NCI-H2196 (cell line): ENCODE measurements around the gene CFAP70.
"Not testable (repeated sequence)": the region's sequence is repeated elsewhere in the genome, so short reads cannot be mapped to it uniquely, and the experiment has no call there.

Experiments used
- DNase-seq: peaks from one replicate; lab custom pipeline; 2025; ENCODE audit not compliant: unreplicated experiment; lab: John Stamatoyannopoulos, UW

Gene CFAP70

DNA sequence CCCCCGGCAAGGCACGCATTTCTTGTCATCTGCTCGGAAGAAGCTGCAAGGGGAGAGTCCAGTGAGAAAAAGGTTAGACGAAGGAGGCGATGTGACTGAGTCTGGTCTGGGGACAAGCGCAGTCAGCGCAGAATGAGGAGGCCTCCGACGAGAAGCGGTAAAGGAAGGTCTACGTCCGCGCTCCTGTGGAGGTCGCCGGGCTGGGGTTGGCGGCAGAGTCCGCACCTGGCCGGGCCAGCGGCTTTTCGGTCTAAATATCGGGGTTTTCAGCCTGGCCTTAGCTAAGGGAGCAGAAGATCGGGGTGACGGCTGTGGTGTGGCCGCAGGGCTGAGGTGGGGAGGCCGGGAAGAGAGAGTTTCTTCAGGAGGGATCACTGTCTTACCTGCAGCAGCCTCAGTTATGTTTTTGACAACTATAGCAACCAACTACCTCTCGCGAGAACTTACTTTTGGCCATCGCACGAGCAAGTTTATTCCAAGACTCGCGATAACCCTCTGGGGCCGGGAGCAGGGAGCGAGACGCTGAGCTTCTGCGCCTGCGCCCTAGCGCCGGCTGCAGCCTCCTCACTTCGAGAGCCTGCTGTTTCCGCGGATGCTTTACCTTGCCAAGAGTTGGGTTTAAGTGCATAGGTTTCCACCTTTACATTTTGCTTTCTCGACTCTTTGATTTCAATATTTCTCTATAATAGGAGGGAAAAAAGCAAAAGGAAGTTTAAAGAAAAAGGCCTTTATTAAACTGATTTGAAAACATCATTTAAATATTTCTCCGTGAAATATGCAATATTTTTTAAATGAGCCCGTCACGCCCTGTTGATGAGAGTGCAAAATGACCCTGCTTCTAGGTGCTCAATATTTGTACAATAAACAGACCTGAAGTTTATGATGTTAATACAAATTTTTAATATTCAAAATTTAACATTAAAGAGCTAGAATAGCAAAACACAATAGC, at the start of gene CFAP70:
Gene CFAP70 (minus strand): TSS at position 534 of the 949 bp plus-strand sequence. CDS start 4,068 bp downstream, outside the sequence.
- no peak for DNase-seq

DNA sequence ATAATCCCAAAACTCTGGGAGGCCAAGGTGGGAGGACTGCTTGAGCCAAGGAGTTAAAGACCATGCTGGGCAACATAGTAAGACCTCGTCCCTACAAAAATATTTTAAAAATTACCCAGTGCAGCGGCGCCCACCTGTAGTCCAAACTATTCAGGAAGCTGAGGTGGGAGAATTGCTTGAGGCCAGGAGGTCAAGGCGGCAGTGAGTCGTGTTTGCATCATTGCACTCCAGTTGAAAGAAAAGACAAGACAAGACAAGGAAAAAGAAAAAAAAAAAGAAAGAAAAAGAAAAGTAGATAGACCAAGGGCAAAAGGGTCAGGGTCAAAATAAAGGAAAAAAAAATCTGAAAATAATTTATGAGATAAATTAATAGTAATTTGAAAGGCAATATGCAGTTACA, 49.4 kb upstream of the CFAP70 start:
- DNase-seq, result no peak

DNA sequence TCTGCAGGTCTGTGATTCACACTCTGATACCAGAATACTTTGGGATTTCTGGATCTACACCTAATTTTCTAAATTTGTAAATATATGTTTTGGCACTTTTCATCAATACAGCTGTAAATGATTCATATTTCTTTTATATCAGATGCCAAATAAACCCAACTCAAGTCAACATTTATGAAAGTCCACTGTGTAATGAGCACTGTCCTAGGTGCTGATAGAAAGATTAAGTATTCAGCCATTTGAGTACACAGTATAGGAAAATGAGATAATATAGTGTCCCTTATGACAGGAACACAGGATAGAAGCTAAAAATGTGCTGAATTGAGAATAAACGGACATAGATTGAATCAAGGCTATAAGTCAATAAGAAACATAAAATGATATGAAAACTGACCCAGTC, 48.8 kb upstream of the CFAP70 start:
- no peak for DNase-seq

DNA sequence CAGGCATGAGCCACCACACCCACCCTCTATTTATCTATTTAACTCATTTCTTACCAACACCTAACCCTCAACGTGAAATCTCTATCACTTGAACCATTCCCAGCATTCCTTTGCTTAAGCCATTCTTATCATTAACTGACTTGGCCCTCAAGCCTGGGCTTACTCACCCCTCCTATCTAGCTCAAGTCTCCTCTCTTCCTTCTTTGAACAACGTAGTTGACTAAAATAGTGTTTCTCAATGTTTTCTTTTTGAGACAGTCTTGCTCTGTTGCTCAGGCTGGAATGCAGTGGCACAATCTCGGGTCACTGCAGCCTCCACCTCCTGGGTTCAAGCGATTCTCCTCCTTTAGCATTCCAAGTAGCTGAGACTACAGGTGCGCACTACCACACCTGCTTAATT, 48.2 kb upstream of the CFAP70 start:
- DNase-seq, result no peak

DNA sequence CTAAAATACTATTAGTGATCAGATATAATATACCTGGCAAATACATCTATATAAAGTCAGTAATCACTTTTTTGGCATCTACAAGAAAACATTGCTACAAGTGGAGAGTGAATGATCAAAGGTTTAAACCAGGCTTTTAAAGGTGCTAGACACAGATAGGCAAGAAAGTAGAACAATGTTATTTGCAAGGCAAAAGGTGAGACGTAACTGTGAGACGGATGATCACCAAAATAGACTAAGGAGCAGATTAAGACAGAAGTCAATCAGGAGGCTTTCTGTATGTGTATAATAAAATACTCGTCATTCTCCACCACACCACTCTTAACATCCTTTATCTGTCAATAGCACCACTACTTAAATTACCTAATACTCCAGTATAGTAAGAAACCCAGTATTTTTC, 46.9 kb upstream of the CFAP70 start:
- DNase-seq, result no peak

DNA sequence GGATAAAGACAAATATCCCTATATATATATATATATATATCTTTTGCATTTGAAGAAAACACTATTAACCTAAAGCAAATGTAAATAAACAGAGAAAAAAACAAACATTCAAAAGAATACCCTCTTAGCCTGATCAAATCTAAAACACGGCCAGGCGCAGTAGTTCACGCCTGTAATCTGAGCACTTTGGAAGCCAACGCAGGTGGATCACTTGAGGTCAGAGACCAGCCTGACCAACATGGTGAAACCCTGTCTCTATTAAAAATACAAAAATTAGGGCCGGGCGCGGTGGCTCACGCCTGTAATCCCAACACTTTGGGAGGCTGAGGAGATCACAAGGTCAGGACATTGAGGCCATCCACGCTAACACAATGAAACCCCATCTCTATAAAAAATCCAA, 46.0 kb upstream of the CFAP70 start:
- no peak for DNase-seq

DNA sequence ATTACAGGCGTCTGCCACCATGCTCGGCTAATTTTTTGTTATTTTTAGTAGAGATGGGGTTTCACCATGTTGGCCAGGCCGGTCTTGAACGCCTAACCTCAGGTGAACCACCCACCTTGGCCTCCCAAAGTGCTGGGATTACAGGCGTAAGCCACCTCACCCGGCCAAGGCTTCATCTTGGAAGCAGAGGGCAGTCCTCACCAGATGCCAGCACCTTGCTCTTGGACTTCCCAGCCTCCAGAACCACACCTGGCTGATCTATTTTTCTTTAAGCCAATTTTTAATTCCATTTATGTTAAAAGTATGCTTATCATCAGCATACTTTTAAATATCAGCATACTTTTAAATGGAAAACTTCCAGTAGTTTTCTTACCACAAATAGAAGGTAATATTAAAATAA, 43.0 kb upstream of the CFAP70 start:
- no peak for DNase-seq

DNA sequence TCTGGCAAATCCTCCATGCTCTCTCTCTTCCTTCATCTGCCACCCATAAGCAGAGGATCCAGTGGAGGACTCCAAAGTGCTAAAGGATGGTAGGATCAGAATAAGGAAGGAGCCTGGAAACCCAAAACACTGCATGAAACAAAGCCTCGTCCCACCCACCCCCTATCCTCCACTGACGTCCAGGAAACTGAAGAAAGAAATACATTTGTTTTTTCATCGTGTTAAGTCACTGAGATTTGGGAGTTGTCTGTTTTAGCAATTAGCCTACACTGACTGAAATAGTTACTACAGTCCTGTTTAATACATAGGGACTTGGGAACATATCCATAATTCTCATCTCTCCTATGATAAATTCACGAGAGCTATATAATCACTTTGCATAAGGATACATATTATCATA, 40.4 kb upstream of the CFAP70 start:
- DNase-seq, result no peak

DNA sequence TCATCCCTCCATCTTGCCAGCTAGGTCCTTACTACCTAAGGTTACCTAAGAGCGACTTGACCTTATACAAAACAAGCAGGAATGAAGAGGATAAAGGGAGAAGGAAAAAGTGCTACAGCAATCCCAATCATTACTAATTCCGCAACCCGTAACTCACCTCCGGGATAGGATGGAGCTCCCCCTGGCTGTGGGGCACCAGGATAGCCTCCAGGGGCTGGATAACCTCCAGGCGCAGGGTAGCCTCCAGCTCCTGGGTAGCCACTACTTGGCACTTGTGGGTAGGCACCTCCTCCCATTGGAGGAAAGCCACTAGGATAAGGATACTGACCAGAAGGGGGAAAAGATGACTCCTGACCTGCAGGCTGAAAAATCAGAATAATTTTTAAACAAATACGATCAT, 39.4 kb upstream of the CFAP70 start:
- DNase-seq, result no peak

DNA sequence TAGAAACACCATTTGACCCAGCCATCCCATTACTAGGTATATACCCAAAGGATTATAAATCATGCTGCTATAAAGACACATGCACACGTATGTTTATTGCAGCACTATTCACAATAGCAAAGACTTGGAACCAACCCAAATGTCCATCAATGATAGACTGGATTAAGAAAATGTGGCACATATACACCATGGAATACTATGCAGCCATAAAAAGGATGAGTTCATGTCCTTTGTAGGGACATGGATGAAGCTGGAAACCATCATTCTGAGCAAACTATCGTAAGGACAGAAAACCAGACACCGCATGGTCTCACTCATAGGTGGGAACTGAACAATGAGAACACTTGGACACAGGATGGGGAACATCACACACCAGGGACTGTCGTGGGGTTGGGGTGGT, 35.7 kb upstream of the CFAP70 start:
- DNase-seq, result not testable (repeated sequence)

DNA sequence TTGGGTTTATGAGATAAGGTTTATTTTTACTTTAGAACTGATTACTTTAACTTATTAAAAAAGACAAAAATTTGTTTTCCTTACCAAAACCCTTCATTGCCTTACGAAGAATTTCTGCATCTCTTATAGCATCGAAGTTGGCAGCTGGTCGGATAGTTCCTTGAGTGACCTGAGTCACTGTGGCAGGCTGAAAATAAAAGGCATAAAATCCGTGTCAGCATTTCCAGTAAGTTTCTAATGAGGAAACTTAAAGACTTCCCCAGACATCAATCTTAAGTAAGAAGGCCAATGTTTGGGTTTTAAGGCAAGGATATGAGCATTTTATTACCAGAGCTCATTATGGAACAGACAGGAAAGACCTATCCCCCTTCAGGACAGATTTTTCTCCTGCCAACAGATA, 29.6 kb upstream of the CFAP70 start:
- no peak for DNase-seq

DNA sequence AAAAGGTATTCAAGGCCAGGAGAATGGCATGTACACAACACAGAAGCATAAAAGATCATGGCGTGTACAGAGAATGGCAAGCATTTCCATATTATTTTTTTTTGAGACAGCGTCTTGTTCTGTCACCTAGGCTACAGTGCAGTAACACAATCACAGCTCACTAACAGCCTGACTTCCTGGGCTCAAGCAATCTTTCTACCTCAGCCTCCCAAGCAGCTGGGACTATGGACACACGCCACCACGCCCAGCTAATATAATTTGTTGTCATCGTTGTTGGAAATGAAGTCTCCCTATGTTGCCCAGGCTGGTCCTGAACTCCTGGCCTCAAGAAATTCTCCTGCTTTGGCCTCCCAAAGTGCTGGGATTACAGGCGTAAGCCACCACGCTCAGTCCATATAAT, 27.9 kb upstream of the CFAP70 start:
- DNase-seq, result no peak

DNA sequence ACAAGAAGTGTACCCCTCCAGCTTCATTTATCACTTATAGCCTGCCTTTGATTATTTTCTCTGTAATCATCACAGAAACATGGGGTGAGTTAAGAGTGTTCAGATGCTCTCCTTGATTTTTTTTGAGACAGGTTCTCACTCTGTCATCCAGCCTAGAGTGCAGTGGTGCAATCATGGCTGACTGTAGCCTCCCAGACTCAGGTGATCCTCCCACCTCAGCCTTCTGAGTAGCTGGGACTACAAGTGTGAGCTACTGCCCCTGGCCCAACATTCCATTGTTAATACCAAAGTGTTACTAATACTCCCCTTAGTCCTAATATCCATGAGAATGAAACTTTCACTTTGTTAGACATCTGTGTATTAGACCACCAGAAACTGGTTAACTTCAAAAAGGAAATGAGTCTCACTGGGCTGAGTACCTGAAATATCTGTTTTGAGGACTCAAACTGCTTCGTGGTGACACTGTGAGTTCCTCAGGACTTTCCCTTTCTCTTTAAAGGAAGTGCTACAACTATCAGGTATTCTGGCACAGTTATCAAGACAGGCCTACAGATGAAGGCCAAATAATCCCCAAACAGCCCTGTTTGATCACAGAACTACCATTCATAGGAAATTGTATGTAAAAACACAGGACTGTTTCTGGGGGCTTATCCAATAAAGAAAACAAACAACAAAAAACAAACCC, 20.5 kb upstream of the CFAP70 start:
- no peak for DNase-seq

DNA sequence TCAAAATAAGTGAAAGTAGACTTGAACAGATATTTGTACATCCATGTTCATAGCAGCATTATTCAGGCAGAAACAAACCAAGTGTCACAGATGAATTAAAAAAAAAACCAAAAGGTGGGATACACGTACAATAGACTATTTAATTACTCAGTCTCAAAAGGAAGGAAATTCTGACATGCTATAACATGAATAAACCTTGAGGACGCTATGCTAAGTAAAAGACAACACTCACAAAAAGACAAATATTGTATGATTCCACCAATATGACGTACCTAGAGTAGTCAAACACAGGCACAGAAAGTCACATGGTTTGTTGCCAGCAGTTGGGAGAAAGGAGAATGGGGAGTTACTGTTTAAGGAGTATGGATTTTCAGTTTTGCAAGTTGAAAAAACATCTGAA, 18.0 kb upstream of the CFAP70 start:
- DNase-seq, result no peak

DNA sequence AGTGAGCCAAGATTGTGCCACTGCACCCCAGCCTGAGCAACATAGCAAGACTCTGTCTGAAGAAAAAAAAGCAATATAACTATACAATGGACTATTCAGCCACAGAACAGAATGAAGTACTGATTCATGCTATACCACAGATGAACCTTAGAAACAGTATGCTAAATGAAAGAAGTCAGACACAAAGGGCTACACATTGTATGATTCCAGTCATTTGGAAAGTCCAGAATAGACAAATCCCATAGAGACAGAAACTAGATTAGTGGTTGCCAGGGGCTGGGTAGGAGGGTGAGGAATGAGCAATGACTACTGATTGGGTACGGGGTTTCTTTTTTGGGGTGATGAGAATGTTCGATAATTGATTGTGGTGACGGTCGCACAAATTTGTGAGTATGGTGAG, 9.6 kb upstream of the CFAP70 start:
- DNase-seq, result no peak

DNA sequence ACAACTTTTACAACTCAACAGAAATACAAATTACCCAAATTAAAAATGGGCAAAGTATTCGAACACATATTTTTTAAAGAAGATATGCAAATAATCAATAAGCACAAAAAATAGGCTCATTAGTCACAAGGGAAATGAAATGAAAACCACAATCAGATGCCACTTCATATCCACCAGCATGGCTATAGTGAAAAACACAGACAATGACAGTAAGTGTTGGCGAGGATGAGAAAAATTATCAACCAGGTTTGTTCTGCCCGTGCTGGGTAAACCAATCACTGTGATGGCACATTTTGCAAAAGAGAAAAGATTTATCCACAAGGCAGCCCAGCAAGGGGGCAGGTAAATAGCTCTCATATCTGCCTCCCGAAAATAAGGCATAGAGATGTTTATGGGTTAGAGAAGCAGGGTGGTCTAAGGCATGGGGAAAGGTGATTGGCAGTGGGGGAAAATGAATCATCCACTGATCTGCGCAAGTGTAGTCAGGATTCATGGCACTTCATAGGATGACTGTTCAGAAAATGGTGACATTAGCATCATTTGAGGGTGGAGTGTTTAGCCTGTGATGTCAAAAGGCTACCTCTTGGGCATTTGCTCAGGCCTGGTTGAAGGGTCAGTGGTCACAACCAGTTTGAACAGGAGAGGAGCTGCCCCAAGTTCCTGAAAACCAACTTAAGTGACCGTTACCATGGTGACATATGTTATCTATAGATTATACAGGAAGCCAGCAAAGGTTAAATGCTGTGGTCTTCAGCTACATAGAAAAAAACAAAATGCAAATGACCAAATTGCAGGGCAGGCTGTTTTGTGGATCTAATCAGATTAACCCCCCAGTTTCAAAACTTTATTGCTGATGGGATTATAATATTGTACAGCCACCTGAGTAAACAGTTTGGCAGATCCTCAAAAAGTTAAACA, 8.0 kb upstream of the CFAP70 start:
- DNase-seq, result no peak

DNA sequence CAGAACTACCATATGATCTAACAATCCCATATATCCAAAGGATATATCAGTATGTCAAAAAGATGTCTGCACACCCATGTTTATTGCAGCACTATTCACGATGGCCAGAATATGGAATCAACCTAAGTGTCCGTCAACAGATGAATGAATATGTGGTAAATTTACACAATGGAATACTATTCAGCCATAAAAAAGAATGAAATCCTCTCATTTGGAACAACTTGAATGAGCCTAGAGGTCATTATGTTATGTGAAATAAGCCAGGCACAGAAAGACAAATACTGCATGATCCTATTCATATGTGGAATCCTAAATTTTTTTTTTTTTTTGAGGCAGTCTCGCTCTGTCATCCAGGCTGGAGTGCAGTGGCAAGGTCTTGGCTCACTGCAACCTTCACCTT, 6.3 kb upstream of the CFAP70 start:
- no peak for DNase-seq

DNA sequence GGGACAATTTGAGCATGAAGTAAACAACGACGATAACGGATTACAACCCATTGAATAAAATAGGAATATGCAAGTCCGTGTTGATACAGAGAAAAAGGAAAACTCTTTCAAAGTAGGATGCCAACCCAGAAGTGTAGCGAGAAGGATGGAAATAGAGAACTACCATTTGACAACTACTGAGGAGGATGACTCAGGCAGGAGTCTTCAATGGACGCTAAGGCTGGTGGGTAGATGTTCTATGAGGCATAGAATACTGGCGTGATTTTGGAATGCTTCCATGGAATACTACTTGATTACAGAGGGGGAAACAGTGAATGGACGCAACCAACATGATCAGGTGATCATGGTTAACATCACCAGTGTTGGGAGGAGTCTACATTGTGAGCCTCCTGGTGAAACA, 828 bp upstream of the CFAP70 start:
- DNase-seq, result no peak

DNA sequence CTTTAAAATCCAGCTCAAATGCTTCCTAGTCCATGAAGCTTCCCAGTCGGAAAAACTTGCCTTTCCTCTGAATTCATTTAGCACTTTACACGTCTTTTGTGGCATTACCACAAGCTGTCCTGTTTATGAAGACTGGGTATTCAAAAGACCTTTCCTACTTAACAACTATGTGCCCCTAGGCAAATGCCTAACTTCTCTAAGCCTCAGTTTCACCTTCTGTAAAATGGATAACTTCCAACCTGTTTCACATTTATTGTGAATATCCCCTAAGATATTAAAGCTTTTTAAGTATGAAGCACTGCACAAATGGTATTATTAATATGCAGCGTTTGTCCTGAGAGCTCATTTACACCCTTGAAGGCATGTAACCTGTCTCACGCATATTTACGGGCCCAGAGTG, 843 bp downstream of the CFAP70 start:
- no peak for DNase-seq

DNA sequence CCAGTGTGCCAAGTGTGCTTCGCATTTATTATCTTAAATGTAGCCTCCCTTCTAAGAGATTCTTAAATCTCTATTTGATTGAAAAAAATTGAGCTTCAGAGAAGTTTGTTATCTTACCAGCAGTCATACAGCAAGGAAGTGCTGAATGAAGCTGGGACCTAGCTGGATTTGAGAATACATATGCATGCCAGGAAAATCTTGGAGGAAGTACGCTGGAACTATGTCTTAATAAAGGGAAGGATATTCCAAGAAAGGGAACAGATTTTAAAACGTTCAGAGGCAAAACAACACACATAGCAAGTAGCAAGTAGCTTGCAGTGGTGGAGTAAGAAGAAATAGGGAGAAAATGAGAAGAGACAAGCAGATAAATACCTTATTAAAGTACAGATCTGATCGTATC, 1.5 kb downstream of the CFAP70 start:
- no peak for DNase-seq

DNA sequence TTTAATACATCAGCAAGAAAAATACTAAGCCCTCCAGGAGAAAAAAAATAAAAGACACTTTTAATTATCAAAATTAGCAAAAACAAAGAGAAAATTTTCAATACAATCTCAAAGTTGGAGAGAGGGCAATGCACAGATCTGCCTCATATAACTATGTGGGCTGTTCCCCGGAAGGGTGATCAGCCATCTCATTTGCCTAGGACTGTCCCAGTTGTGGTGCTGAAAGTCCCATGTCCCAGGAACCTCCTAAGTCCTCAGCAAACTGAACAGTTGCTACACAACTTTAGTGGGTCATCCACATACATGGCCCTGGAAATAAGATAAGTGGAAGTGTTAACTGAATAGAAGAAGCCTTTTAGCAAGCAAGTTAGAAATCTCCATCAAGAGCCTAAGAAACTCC, 14.4 kb downstream of the CFAP70 start:
- DNase-seq, result no peak
